K562 (cell line): ENCODE results near the gene ZBTB9. TPM values are rescaled to one million over a fixed set of nuclear protein-coding genes. Genes with fewer than 3 reads are reported as not detected.

Experiments used
- BRCA1 ChIP-seq, 2 experiments: fragments of 450-650 bp in 1 of 2; sonication (generic) in 1 of 2; formaldehyde crosslinking in 1 of 2; IDR thresholded peaks; 2 replicates each; pipeline versions ENCODE4 v1.5.0 to v1.6.1; 2017 to 2020; ENCODE audit warnings: mild to moderate bottlenecking in 1 of 2, missing genetic modification reagents in 1 of 2
- CGGBP1 ChIP-seq: fragments of 250-450 bp; sonication (Bioruptor Pico); IDR thresholded peaks from 2 replicates; pipeline ENCODE4 v1.9.0; 2021; ENCODE audit warnings: mild to moderate bottlenecking
- EGR1 ChIP-seq: fragments of 450-650 bp; conservative IDR thresholded peaks from 2 replicates; pipeline ENCODE4 v1.6.1; 2017; ENCODE audit warnings: mild to moderate bottlenecking
- ESRRA ChIP-seq: fragments of 450-650 bp; IDR thresholded peaks from 2 replicates; pipeline ENCODE4 v1.6.1; 2014; ENCODE audit warnings: low read depth, mild to moderate bottlenecking, moderate library complexity, borderline replicate concordance
- ETV6 ChIP-seq, 3 experiments: fragments of 150-350 bp in 1 of 3; sonication (generic) in 1 of 3; formaldehyde crosslinking in 1 of 3; IDR thresholded peaks; 2 replicates each; pipeline versions ENCODE4 v1.6.1 to v1.8.0; 2014 to 2022; ENCODE audit warnings: borderline replicate concordance in 2 of 3, low read depth in 2 of 3, antibody characterized with exemption in 1 of 3, low read length in 1 of 3, mild to moderate bottlenecking in 1 of 3, missing genetic modification reagents in 1 of 3
- FOXA3 ChIP-seq, 2 experiments: fragments of 450-650 bp in 1 of 2; sonication (generic) in 1 of 2; formaldehyde crosslinking; IDR thresholded peaks in 1 of 2; conservative IDR thresholded peaks in 1 of 2; 2 replicates each; pipeline versions ENCODE4 v1.4.0 to v1.8.0; 2020 to 2022; ENCODE audit warnings: mild to moderate bottlenecking in 2 of 2, missing genetic modification reagents in 1 of 2
- FOXK1 ChIP-seq: sonication (generic); formaldehyde crosslinking; IDR thresholded peaks from 2 replicates; pipeline ENCODE4 v1.8.0; 2022; ENCODE audit warnings: missing genetic modification reagents, mild to moderate bottlenecking, borderline replicate concordance
- KDM1A ChIP-seq, 2 experiments: fragments of 450-650 bp; IDR thresholded peaks; 2 replicates each; pipeline ENCODE4 v1.6.1; 2016; ENCODE audit warnings: mild to moderate bottlenecking in 2 of 2
- LCOR ChIP-seq: sonication (generic); formaldehyde crosslinking; IDR thresholded peaks from 2 replicates; pipeline ENCODE4 v1.8.0; 2022; ENCODE audit warnings: mild to moderate bottlenecking, missing genetic modification reagents
- MTA3 ChIP-seq: fragments of 450-650 bp; formaldehyde crosslinking; IDR thresholded peaks from 2 replicates; pipeline ENCODE4 v1.6.1; 2017; ENCODE audit warnings: mild to moderate bottlenecking, borderline replicate concordance
- NFE2L1 ChIP-seq: fragments of 450-650 bp; IDR thresholded peaks from 2 replicates; pipeline ENCODE4 v1.6.1; 2016; ENCODE audit warnings: missing genetic modification characterization, low read depth, mild to moderate bottlenecking, missing compliant biosample characterization, moderate library complexity, borderline replicate concordance
- NFXL1 ChIP-seq: fragments of 450-650 bp; formaldehyde crosslinking; IDR thresholded peaks from 2 replicates; pipeline ENCODE4 v1.4.0; 2021; ENCODE audit warnings: mild to moderate bottlenecking
- NR0B1 ChIP-seq: fragments of 450-650 bp; IDR thresholded peaks from one replicate; pipeline ENCODE4 v1.6.1; 2018; ENCODE audit warnings: mild to moderate bottlenecking, moderate library complexity; ENCODE audit not compliant: partially characterized antibody
- NR3C1 ChIP-seq: sonication (generic); formaldehyde crosslinking; IDR thresholded peaks from 2 replicates; pipeline ENCODE4 v1.8.1; 2022; ENCODE audit warnings: missing genetic modification reagents
- PTBP1 ChIP-seq: fragments of 200-400 bp; formaldehyde crosslinking; IDR thresholded peaks from 2 replicates; pipeline ENCODE4 v1.6.1; 2017; ENCODE audit warnings: low read depth, low read length
- RBM22 ChIP-seq: fragments of 200-400 bp; formaldehyde crosslinking; IDR thresholded peaks from 2 replicates; pipeline ENCODE4 v1.6.1; 2018; ENCODE audit warnings: low read length, low read depth; ENCODE audit not compliant: poor library complexity, severe bottlenecking
- YY1 ChIP-seq, 3 experiments: IDR thresholded peaks; 2 replicates each; pipeline ENCODE4 v1.6.1; 2011; ENCODE audit warnings: low read length in 2 of 3, mild to moderate bottlenecking in 2 of 3, moderate library complexity in 2 of 3, borderline replicate concordance in 1 of 3, control low read depth in 1 of 3, low read depth in 1 of 3; ENCODE audit not compliant: insufficient read depth in 3 of 3, insufficient replicate concordance in 2 of 3, control insufficient read depth in 1 of 3, insufficient read length in 1 of 3; ENCODE audit errors: extremely low read depth in 1 of 3
- ZNF384 ChIP-seq: IDR thresholded peaks from 2 replicates; pipeline ENCODE4 v1.6.1; 2012; ENCODE audit warnings: low read depth, low read length, improper control_type of control experiment
- polyA plus RNA-seq, 8 experiments: library from polyadenylated mRNA; depleted of rRNA in 4 of 8; stranded (reverse) in 5 of 8; unstranded in 3 of 8; fragments of >200 nt; fragmentation: Nextera tagmentation in 2 of 8; fragmentation: Illumina TruSeq in 1 of 8; extraction: Ambion mirVana in 2 of 8; extraction: Trizol in 1 of 8; gene quantifications; 2 replicates each; pipeline versions ENCODE4 v1.2.1 to v1.2.3, GENCODE V29; 2011 to 2014; ENCODE audit warnings: inconsistent platforms in 1 of 8, missing spikeins in 1 of 8
- total RNA-seq, 7 experiments: library from RNA; depleted of rRNA in 6 of 7; stranded (reverse); fragments of >200 nt in 6 of 7; fragmentation: Illumina TruSeq in 2 of 7; extraction: Trizol in 2 of 7; gene quantifications; 2 replicates each; pipeline versions ENCODE4 v1.2.1 to v1.2.3, GENCODE V29; 2011 to 2021; ENCODE audit warnings: low replicate concordance in 1 of 7
- TF ChIP-seq, protein P1 (sequence below): IDR thresholded peaks from 2 replicates; pipeline ENCODE4 v1.6.1; 2011; ENCODE audit warnings: borderline replicate concordance, low read depth, mild to moderate bottlenecking, moderate library complexity, low read length; ENCODE audit not compliant: insufficient read depth, poor library complexity, severe bottlenecking
- TF ChIP-seq, protein P2 (sequence below), 2 experiments: IDR thresholded peaks; 2 replicates each; pipeline ENCODE4 v1.6.1; 2011; ENCODE audit warnings: borderline replicate concordance in 1 of 2, control low read depth in 1 of 2, low read depth in 1 of 2, low read length in 1 of 2, mild to moderate bottlenecking in 1 of 2, mixed read lengths in 1 of 2, moderate library complexity in 1 of 2; ENCODE audit not compliant: insufficient read depth in 1 of 2, insufficient read length in 1 of 2, poor library complexity in 1 of 2, severe bottlenecking in 1 of 2; ENCODE audit errors: extremely low read depth in 1 of 2

Gene ZBTB9
- total and polyA plus RNA-seq, 9 of the 15 experiments (the other 6 are each of a cell fraction or from before 2014, with no cell fraction given) = 1.9 to 19.5 (median 10.4) TPM

DNA sequence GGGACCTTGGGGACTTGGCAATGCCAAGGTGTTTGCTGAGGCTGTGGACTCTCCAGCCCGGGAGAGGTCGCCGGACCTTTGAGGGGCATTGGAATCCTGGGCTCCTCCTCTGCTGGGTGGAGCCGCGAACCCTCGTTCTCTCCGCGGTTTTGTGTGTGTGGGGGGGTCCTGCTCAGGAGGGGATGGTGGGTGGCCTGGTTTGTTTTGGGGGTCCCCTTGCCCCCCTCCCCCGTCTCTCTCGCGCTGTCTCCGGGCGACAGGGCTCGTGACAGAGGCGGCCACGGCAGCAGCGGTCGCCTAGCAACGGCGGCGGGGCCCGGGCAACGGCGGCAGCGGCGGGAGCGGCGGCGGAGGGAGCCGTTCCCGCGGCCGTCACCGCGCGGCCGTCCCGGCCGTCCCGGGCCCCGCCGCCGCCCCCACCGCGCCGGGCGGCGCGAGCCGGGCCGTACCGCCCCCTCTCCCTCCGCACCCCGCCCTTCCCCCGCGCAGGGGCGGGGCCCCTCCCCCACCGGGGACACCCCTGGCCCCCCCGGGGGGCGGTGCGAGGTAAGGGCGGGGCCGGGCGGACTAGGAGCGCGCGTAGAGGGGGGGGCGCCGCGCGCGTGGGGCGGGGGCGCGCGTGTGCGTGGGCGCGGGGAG lies 26.7 kb upstream of the ZBTB9 start (continued):
- TF ChIP-seq CGGBP1 (no peak), BRCA1 (IDR thresholded peaks at IDR 0.05) (no peak), BRCA1 (CRISPR knock-in tag; IDR thresholded peaks at IDR 0.05) (no peak), LCOR (CRISPR knock-in tag) (no peak), NFE2L1 (tag) (no peak), NR0B1 (no peak), YY1 (IDR thresholded peaks at IDR 0.05; ENCODE audit: borderline replicate concordance in 1 of 3, control insufficient read depth in 1 of 3, extremely low read depth in 1 of 3, insufficient read depth in 3 of 3, insufficient read length in 1 of 3, insufficient replicate concordance in 2 of 3, low read depth in 1 of 3, low read length in 2 of 3) (peak in 2 of 3 experiments; percentile 11 to 21), NR3C1 (CRISPR knock-in tag) (no peak), EGR1 (no peak; the same call in 1 of the 2 replicates), RBM22 (peak; percentile 75), KDM1A (IDR thresholded peaks at IDR 0.05) (no peak), FOXA3 (CRISPR knock-in tag; conservative IDR thresholded peaks at IDR 0.05 in 1 of 2, IDR thresholded peaks at IDR 0.05 in 1 of 2) (no peak), NFXL1 (CRISPR knock-in tag) (no peak), PTBP1 (no peak), MTA3 (peak; percentile 14; the same call in 1 of the 2 replicates), ETV6 (IDR thresholded peaks at IDR 0.05; ENCODE audit: borderline replicate concordance in 1 of 2, low read depth in 2 of 2, low read length in 1 of 2) (no peak), ETV6 (CRISPR knock-in tag; IDR thresholded peaks at IDR 0.05; ENCODE audit: borderline replicate concordance) (no peak), ESRRA (peak; percentile 29; the same call in 1 of the 2 replicates), FOXK1 (CRISPR knock-in tag) (0 out of 2 replicates have a peak, but pooled peaks have one; percentile 42), ZNF384 (no peak)
- TF ChIP-seq, protein P1, sequence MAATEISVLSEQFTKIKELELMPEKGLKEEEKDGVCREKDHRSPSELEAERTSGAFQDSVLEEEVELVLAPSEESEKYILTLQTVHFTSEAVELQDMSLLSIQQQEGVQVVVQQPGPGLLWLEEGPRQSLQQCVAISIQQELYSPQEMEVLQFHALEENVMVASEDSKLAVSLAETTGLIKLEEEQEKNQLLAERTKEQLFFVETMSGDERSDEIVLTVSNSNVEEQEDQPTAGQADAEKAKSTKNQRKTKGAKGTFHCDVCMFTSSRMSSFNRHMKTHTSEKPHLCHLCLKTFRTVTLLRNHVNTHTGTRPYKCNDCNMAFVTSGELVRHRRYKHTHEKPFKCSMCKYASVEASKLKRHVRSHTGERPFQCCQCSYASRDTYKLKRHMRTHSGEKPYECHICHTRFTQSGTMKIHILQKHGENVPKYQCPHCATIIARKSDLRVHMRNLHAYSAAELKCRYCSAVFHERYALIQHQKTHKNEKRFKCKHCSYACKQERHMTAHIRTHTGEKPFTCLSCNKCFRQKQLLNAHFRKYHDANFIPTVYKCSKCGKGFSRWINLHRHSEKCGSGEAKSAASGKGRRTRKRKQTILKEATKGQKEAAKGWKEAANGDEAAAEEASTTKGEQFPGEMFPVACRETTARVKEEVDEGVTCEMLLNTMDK = peak; percentile 54
- TF ChIP-seq, protein P2, sequence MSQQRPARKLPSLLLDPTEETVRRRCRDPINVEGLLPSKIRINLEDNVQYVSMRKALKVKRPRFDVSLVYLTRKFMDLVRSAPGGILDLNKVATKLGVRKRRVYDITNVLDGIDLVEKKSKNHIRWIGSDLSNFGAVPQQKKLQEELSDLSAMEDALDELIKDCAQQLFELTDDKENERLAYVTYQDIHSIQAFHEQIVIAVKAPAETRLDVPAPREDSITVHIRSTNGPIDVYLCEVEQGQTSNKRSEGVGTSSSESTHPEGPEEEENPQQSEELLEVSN (IDR thresholded peaks at IDR 0.05; ENCODE audit: borderline replicate concordance in 1 of 2, extremely low read depth in 1 of 2, insufficient read depth in 1 of 2, insufficient read length in 1 of 2, low read depth in 1 of 2, low read length in 1 of 2, poor library complexity in 1 of 2, severe bottlenecking in 1 of 2) = peak in 1 of 2 experiments; percentile 55
